Measurements from ENCODE around the gene NIPSNAP2.

GRCh38 chr7:56009695-56010094 is 45.3 kb downstream of the NIPSNAP2 start:
- no peak for TF ChIP-seq EZH2 (IDR thresholded peaks at IDR 0.05)
- TF ChIP-seq, protein P1, sequence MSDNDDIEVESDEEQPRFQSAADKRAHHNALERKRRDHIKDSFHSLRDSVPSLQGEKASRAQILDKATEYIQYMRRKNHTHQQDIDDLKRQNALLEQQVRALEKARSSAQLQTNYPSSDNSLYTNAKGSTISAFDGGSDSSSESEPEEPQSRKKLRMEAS (IDR thresholded peaks at IDR 0.05), result no peak
- TF ChIP-seq JUND (IDR thresholded peaks at IDR 0.05), result no peak
- TF ChIP-seq CTCF (IDR thresholded peaks at IDR 0.05 in 2 of 3, conservative IDR thresholded peaks at IDR 0.05 in 1 of 3; ENCODE audit: borderline replicate concordance in 1 of 3, insufficient read depth in 1 of 3, low read depth in 2 of 3, low read length in 2 of 3), result no peak
- TF ChIP-seq ZNF274 (IDR thresholded peaks at IDR 0.05; ENCODE audit: low read depth, low read length), result no peak
- no peak for TF ChIP-seq FOSL1 (IDR thresholded peaks at IDR 0.05; ENCODE audit: low read depth)
- TF ChIP-seq, protein P2, sequence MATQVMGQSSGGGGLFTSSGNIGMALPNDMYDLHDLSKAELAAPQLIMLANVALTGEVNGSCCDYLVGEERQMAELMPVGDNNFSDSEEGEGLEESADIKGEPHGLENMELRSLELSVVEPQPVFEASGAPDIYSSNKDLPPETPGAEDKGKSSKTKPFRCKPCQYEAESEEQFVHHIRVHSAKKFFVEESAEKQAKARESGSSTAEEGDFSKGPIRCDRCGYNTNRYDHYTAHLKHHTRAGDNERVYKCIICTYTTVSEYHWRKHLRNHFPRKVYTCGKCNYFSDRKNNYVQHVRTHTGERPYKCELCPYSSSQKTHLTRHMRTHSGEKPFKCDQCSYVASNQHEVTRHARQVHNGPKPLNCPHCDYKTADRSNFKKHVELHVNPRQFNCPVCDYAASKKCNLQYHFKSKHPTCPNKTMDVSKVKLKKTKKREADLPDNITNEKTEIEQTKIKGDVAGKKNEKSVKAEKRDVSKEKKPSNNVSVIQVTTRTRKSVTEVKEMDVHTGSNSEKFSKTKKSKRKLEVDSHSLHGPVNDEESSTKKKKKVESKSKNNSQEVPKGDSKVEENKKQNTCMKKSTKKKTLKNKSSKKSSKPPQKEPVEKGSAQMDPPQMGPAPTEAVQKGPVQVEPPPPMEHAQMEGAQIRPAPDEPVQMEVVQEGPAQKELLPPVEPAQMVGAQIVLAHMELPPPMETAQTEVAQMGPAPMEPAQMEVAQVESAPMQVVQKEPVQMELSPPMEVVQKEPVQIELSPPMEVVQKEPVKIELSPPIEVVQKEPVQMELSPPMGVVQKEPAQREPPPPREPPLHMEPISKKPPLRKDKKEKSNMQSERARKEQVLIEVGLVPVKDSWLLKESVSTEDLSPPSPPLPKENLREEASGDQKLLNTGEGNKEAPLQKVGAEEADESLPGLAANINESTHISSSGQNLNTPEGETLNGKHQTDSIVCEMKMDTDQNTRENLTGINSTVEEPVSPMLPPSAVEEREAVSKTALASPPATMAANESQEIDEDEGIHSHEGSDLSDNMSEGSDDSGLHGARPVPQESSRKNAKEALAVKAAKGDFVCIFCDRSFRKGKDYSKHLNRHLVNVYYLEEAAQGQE (IDR thresholded peaks at IDR 0.05; ENCODE audit: low read depth), result no peak
- TF ChIP-seq EZH2phosphoT487 (IDR thresholded peaks at IDR 0.05; ENCODE audit: borderline replicate concordance), result no peak
- TF ChIP-seq POLR2AphosphoS5 (IDR thresholded peaks at IDR 0.05; ENCODE audit: low read depth, low read length), result 0 out of 2 replicates have a peak, but pooled peaks have one; percentile 30
- TF ChIP-seq RAD21 (IDR thresholded peaks at IDR 0.05; ENCODE audit: low read depth), result no peak
- no peak for TF ChIP-seq CEBPB (IDR thresholded peaks at IDR 0.05; ENCODE audit: low read depth)
- no peak for TF ChIP-seq POLR2A (IDR thresholded peaks at IDR 0.05; ENCODE audit: borderline replicate concordance, extremely low read depth, insufficient read depth, insufficient read length)
- no peak for TF ChIP-seq ATF3 (IDR thresholded peaks at IDR 0.05)
- TF ChIP-seq EGR1 (IDR thresholded peaks at IDR 0.05; ENCODE audit: low read depth), result no peak

Measured in HCT116 (cell line).